DMS 273 treated with DMSO at 0.1 percent for 48 hours (cell line): Measurements from ENCODE around the gene CTNNA3.
"Not testable (repeated sequence)": the region's sequence is repeated elsewhere in the genome, so short reads cannot be mapped to it uniquely, and the experiment has no call there.

ENCODE experiments used
- DNase-seq: peaks from one replicate; lab custom pipeline; 2025; lab: John Stamatoyannopoulos, UW

CTNNA3 gene

DNA sequence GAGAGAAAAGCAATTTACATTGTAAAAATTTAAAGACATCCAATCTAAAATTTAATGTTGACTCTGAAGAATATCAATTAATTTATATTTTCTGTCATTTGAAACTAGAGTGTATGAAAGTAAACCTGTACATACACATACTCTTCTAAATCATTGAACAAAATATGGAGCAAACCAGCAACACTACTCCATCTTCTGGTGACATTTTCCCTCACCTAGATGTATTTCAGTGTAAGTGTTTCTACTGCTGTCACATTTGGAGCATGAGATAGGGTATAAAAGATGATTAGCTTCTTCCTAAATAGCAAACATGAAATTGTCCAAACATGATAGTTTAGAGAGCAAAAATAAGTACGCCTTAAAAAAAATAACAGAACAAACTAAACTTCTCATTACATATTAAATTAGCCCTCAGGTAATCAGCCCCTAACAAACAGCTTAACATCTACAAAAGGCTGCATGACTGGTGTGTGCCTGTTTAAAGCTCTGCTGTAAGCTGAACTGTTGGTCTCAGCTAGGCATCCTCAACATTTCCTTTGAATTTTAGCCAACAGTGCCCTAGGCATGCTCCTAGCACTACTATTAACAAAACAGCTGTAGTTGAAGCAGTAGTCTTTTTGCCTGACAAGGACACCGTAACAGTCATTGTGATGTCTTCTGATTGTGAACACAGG lies 189.8 kb downstream of the CTNNA3 start:
- no peak for DNase-seq

GRCh38 chr10:67492317-67493019 lies 203.5 kb downstream of the CTNNA3 start:
- DNase-seq, result no peak

DNA sequence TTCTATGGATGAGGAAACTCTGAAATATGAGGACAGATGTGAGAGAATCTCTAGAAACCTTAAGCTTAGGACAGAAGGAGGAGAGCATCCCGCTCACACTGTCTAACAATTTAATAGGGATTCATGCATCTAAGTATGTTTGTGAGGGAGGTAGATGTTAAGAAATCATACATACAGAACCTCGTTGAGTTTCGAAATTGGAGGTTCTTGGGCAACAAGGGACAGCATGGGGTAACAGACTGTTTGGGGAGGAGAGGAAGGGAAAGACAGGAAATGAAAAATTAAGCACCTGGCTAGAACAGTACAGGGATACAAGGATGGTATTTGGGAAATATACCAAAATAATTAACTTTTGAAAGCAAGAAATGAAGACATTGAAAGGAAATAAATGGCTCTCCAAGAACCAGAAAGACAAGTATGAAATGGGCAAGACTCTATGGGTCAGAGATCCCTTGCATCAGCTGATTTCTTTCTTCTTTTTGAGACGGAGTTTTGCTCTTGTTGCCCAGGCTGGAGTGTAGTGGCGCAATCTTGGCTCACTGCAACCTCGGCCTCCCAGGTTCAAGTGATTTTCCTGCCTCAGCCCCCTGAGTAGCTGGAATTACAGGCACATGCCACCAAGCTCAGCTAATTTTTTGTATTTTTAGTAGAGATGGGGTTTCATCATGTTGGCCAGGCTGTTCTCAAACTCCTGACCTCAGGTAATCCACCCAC lies 207.9 kb downstream of the CTNNA3 start:
- no peak for DNase-seq

DNA sequence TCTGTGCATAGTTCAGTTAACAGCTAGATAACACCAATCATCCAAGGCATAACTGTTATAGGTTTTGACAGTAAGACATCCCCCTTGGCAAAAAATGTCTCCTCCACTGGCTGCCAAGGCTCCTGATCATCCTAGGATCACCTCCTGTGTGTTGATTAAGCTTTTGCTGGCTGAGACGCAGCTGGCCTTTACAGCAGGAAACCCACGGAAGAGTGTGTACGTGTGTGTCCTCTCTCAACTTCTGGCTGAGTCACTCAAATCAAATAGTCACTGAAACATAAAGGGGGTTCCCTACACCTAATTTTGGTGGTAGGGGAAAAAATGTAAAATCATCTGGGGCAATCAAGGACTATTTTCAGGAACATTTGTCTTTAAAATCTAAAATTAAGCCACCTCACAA lies 208.8 kb downstream of the CTNNA3 start:
- no peak for DNase-seq

- DNase-seq, result no peak
These were observed 218.1 kb downstream of the CTNNA3 start for GRCh38 chr10:67477868-67478267.

- DNase-seq, result no peak
These were observed 219.8 kb downstream of the CTNNA3 start for GRCh38 chr10:67476201-67476600.

- DNase-seq, result no peak
These were observed 222.0 kb downstream of the CTNNA3 start for GRCh38 chr10:67473850-67474633.

- DNase-seq, result no peak
These were observed 225.0 kb downstream of the CTNNA3 start for GRCh38 chr10:67471022-67471421.

DNA sequence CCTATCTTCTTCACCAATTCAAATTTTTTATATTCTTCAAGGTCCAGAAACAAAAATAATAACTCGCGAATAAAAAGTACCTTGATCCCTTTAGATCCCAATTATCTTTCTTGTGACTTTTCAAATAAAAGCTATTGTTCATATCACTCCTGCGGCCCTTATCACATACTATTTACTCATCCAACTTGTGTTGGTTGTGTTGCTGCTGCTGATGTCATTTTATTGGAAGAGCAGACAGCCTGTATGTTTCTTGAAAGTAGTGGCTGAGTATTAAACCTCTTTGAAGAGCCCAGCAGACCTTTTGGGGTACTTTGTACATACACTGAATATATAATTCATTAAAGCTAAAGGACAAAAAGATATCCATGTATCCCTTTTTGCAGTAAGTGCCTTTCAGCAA lies 231.7 kb downstream of the CTNNA3 start:
- DNase-seq, result no peak

GRCh38 chr10:67452892-67453291 lies 243.1 kb downstream of the CTNNA3 start:
- no peak for DNase-seq

DNA sequence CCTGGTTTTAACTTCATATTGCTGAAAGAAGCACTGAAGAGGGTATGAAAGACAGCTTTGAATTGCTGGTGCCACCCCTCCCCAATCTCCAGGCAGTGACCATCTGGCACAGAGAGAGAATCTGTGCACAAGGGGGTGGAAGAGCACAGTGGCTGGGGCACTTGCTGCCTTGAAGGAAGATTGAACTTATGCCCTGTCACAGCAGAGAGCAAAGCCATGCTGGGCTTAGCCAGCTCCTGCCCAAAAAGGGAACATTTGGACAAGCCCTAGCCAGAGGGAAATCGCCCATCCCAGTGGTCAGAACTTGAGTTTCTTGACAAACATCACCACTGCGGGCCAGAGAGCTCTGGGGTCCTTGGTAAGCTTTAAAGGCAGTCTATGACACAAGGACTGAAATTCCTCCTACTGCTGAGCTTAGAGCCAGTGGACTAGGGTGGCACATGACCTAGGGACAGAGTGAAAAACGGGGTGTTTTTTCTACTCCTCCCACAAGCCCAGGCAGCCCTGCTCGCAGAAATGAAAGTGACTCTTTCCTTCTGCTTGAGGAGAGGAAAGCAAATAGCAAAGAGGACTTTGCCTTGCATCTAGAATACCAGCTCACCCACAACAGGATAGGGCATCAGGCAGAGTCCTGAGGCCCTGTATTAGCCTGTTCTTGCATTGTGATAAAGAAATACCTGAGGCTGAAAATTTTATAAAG lies 257.2 kb downstream of the CTNNA3 start:
- DNase-seq, result no peak

- no peak for DNase-seq
These were observed 262.7 kb downstream of the CTNNA3 start for GRCh38 chr10:67433276-67433675.

DNA sequence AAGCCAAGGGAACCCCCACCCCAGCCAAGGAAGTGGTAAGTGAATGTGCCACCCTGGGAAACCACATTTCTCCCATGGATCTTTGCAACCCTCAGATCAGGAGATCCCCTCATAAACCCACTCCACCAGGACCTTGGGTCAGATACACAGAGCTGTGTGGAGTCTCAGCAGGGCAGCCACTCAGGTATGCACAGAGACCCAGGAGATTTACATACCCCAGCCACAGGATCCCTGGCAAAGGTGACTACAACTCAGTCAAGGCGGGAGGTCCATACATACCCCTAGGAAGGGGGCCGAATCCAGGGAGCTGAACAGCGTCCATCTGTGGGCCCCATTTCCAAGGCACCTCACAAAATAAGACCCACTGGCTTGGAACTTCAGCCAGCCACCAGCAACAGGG lies 293.4 kb downstream of the CTNNA3 start:
- DNase-seq, result no peak

GRCh38 chr10:67401711-67402110 lies 294.3 kb downstream of the CTNNA3 start:
- no peak for DNase-seq

- not testable (repeated sequence) for DNase-seq
These were observed 309.0 kb downstream of the CTNNA3 start for GRCh38 chr10:67386841-67387533.

DNA sequence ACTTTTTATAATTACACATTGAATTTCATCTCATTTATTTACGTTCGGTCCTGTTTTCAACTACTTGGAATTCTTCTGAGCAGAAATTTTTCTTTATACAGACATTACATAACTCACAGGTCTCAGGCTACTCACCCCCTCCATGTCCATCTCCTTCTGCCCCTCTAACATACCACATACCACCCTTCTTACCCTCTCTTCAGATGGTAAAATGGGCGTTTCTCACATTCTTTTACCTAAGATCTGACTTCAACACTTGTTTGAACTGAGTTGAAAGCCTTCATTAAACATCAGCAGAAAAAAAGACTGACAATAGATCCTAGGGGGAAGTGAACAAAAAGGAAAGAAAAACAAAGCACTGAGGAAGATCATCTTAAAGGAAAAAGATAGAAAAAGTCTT lies 309.7 kb downstream of the CTNNA3 start:
- DNase-seq, result no peak

- no peak for DNase-seq
These were observed 310.4 kb downstream of the CTNNA3 start for GRCh38 chr10:67385566-67385965.

DNA sequence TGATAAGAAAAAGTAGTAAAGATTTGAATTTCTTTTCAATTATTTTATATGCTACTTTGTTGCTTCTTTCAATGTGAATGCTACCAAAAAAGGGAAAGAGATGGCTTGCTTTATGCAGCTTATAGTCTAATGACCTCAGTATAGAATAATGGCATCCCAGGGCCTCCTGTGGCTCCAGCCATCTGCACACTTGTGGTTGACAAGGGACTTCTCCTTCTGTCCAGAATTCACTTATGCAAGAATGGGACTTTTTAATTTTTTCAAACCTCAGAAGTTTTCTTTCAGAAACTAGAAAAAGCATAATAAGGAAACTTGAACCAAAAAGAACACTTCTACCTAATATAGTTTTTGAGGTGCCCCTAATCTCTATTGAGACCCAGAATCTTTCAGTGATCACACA lies 310.9 kb downstream of the CTNNA3 start:
- DNase-seq, result peak; percentile 13

- DNase-seq, result no peak
These were observed 364.7 kb downstream of the CTNNA3 start for GRCh38 chr10:67331121-67331910.
